Measurements from ENCODE around the gene AKR1A1.
"Not testable (repeated sequence)": the region's sequence is repeated elsewhere in the genome, so short reads cannot be mapped to it uniquely, and the experiment has no call there.

AKR1A1 gene

GRCh38 chr1:45550401-45551351 is at the start of gene AKR1A1:
Gene AKR1A1, plus strand, starts transcription at chr1:45550826. Its CDS starts 10,969 bp downstream, at chr1:45561795.
- peak; percentile 70 for DNase-seq (ENCODE audit: low read depth, low spot score)

GRCh38 chr1:45501505-45501859 is 49.1 kb upstream of the AKR1A1 start:
- no peak for DNase-seq (ENCODE audit: low read depth, low spot score)

GRCh38 chr1:45503462-45504360 is 46.9 kb upstream of the AKR1A1 start:
- DNase-seq (ENCODE audit: low read depth, low spot score), result no peak

- no peak for DNase-seq (ENCODE audit: low read depth, low spot score)
These were observed 43.4 kb upstream of the AKR1A1 start for GRCh38 chr1:45507195-45507594.

- no peak for DNase-seq (ENCODE audit: low read depth, low spot score)
These were observed 42.7 kb upstream of the AKR1A1 start for GRCh38 chr1:45507893-45508292.

GRCh38 chr1:45508295-45509151 is 42.1 kb upstream of the AKR1A1 start:
- DNase-seq (ENCODE audit: low read depth, low spot score), result no peak

- DNase-seq (ENCODE audit: low read depth, low spot score), result no peak
These were observed 40.3 kb upstream of the AKR1A1 start for GRCh38 chr1:45510036-45510971.

GRCh38 chr1:45510972-45511527 is 39.6 kb upstream of the AKR1A1 start:
- no peak for DNase-seq (ENCODE audit: low read depth, low spot score)

GRCh38 chr1:45512641-45513054 is 38.0 kb upstream of the AKR1A1 start:
- peak; percentile 33 for DNase-seq (ENCODE audit: low read depth, low spot score)

GRCh38 chr1:45513532-45514260 is 36.9 kb upstream of the AKR1A1 start:
- DNase-seq (ENCODE audit: low read depth, low spot score), result not testable (repeated sequence)

GRCh38 chr1:45516036-45516435 is 34.6 kb upstream of the AKR1A1 start:
- DNase-seq (ENCODE audit: low read depth, low spot score), result no peak

- DNase-seq (ENCODE audit: low read depth, low spot score), result no peak
These were observed 34.2 kb upstream of the AKR1A1 start for GRCh38 chr1:45516465-45516864.

- DNase-seq (ENCODE audit: low read depth, low spot score), result not testable (repeated sequence)
These were observed 32.3 kb upstream of the AKR1A1 start for GRCh38 chr1:45518366-45518765.

GRCh38 chr1:45518910-45519309 is 31.7 kb upstream of the AKR1A1 start:
- no peak for DNase-seq (ENCODE audit: low read depth, low spot score)

GRCh38 chr1:45519774-45520173 is 30.9 kb upstream of the AKR1A1 start:
- DNase-seq (ENCODE audit: low read depth, low spot score), result not testable (repeated sequence)

- DNase-seq (ENCODE audit: low read depth, low spot score), result peak; percentile 92
These were observed 29.0 kb upstream of the AKR1A1 start, which contains the start of gene PRDX1 for GRCh38 chr1:45521413-45522323. Gene PRDX1, minus strand, starts transcription at chr1:45521884. Its CDS starts 2,841 bp downstream, at chr1:45519043.

- DNase-seq (ENCODE audit: low read depth, low spot score), result no peak
These were observed 28.1 kb upstream of the AKR1A1 start for GRCh38 chr1:45522324-45523104.
